Mucosa of stomach (tissue), 1 donor: ENCODE measurements around the gene PCARE.

ENCODE experiments used
- H3K27me3 ChIP-seq: one replicate; pipeline ENCODE4 v1.7.0; 2013; ENCODE audit warnings: mild to moderate bottlenecking, low read length; ENCODE audit not compliant: control insufficient read depth, insufficient read depth
- H3K36me3 ChIP-seq: one replicate; pipeline ENCODE4 v1.7.0; 2013; ENCODE audit warnings: low read length; ENCODE audit not compliant: control insufficient read depth, insufficient read depth
- H3K4me1 ChIP-seq: one replicate; pipeline ENCODE4 v1.7.0; 2013; ENCODE audit warnings: mild to moderate bottlenecking, low read length; ENCODE audit not compliant: control insufficient read depth, insufficient read depth
- H3K4me3 ChIP-seq: one replicate; pipeline ENCODE4 v1.7.0; 2013; ENCODE audit warnings: low read length
- H3K9ac ChIP-seq: one replicate; pipeline ENCODE4 v1.7.0; 2013; ENCODE audit warnings: mild to moderate bottlenecking, low read length, moderate library complexity
- H3K9me3 ChIP-seq: one replicate; pipeline ENCODE4 v1.7.0; 2013; ENCODE audit warnings: mild to moderate bottlenecking, low read length, moderate library complexity; ENCODE audit not compliant: control insufficient read depth
- donor health status: Pancreatic carcinoma.

Gene PCARE

DNA sequence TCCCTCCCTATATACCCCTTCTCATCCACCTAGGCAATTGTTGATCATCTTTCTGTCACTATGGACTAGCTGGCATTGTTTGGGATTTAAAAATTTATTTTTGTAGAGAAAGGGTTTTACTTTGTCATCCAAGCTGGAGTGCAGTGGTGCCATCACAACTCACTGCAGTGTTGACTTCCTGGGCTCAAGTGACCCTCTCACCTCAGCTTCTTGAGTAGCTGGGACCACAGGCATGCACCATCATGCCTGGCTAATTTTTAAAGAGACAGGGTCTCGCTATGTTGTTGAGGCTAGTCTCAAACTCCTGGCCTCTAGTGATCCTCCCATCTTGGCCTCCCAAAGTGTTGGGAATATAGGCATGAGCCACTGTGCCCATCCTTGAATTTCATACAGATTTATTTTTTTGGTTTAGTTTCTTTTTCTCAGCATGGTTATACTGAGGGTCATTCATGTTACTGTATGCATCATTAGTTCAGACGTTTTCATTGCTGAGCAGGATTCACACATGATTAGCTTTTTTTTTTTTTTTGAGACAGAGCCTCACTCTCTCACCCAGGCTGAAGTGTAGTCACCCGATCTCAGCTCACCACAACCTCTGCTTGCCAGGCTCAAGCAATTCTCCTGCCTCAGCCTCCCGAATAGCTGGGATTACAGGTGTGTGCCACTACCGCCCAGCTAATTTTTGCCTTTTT lies 8.6 kb upstream of the PCARE start:
- H3K9me3 ChIP-seq = no peaks in the 10 kb centered on the region
- no peak overlapping the region for H3K4me3 ChIP-seq
- H3K27me3 ChIP-seq = no peaks in the 10 kb centered on the region
- no peaks in the 10 kb centered on the region for H3K36me3 ChIP-seq
- H3K4me1 ChIP-seq = no peaks in the 10 kb centered on the region
- no peak overlapping the region for H3K9ac ChIP-seq

GRCh38 chr2:29080886-29081743 lies 6.8 kb upstream of the PCARE start:
- Histone ChIP-seq H3K9ac (no peak overlapping the region), H3K27me3 (no peaks in the 10 kb centered on the region), H3K4me3 (no peak overlapping the region), H3K36me3 (no peaks in the 10 kb centered on the region), H3K4me1 (no peaks in the 10 kb centered on the region), H3K9me3 (no peaks in the 10 kb centered on the region)

DNA sequence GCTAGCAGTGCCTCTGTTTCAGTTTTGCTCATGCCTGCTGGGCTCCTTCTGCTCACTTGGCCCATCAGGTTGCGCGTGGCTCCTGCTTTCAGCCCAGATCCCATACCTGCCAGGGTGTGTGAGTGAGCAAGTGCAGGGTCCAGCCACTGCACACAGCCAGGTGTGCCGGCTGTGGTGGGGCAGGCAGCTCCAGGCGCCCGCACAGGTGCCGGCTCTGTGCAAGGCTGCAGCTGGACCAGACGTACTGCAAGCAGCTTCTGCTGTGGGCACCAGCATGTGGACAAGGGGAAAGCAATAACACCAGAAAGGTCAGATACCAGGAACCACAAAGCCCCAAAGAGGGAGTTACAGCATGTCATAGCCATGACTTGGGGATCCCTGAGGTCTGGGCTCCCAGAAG lies 5.6 kb upstream of the PCARE start:
- no peaks in the 10 kb centered on the region for H3K27me3 ChIP-seq
- H3K4me1 ChIP-seq = no peaks in the 10 kb centered on the region
- H3K9me3 ChIP-seq = no peaks in the 10 kb centered on the region
- H3K36me3 ChIP-seq = no peaks in the 10 kb centered on the region
- no peak overlapping the region for H3K4me3 ChIP-seq
- H3K9ac ChIP-seq = no peak overlapping the region

DNA sequence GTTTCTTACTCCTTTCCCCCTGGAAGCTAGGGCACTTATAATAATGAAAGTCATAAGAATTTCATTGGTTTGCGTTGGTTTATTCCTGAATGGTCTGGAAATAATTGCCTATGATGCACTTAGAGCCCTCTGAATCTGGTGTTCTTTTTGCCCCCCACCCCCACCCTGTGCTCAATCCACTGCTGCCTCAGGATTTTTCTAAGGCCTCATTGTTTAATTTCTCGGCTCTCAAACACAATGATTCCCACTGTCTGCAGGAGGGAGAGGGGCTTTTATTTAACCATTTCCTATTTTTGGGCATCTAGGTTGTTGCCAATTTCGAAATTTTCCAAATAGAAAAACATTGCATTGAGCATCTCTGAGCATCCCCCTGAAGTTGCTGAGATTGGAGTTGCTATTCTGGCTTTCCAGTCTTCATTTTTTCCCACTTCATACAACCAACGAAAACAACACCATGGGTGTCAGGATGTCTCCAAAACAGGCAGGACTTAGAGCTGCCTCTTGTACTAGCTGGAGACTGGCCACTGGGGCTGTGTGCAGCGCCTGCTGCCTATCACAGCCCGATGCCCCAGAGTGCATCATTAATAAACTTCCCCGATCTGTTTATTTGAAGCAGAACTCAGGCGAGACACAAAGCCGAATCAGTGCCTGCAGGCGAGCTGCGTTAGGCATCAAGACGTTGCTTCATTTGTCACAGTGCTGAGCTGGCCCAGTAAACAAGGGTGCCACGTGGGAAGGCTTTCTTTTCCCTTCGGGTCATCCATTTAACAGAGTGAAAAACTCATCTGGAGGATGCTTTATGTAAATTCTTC lies 1.8 kb upstream of the PCARE start:
- Histone ChIP-seq H3K9ac (no peak overlapping the region), H3K4me1 (no peaks in the 10 kb centered on the region), H3K36me3 (no peaks in the 10 kb centered on the region), H3K4me3 (no peak overlapping the region), H3K9me3 (no peaks in the 10 kb centered on the region), H3K27me3 (no peaks in the 10 kb centered on the region)

DNA sequence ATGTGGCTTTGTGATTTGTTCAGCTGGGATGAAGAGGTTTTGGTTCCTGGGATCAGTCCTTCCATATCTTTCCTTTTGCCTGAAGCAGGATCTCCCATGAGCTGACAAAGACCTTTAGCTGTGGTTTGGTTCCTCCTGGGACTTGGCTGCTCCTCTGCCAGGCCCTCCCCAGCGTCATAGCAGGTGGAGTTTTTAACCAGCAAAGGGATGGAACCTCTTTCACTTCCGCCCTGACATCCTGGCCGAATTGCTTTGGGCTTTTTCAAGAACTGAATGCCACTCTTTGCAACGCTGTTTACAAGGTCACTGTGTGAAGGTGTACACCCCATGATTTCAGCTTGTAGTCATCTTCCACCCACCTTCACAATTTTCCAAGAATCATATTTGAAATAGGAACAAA lies 390 bp downstream of the PCARE start:
- no peaks in the 10 kb centered on the region for H3K27me3 ChIP-seq
- no peak overlapping the region for H3K9ac ChIP-seq
- no peaks in the 10 kb centered on the region for H3K36me3 ChIP-seq
- H3K4me3 ChIP-seq = no peak overlapping the region
- no peaks in the 10 kb centered on the region for H3K9me3 ChIP-seq
- no peaks in the 10 kb centered on the region for H3K4me1 ChIP-seq

DNA sequence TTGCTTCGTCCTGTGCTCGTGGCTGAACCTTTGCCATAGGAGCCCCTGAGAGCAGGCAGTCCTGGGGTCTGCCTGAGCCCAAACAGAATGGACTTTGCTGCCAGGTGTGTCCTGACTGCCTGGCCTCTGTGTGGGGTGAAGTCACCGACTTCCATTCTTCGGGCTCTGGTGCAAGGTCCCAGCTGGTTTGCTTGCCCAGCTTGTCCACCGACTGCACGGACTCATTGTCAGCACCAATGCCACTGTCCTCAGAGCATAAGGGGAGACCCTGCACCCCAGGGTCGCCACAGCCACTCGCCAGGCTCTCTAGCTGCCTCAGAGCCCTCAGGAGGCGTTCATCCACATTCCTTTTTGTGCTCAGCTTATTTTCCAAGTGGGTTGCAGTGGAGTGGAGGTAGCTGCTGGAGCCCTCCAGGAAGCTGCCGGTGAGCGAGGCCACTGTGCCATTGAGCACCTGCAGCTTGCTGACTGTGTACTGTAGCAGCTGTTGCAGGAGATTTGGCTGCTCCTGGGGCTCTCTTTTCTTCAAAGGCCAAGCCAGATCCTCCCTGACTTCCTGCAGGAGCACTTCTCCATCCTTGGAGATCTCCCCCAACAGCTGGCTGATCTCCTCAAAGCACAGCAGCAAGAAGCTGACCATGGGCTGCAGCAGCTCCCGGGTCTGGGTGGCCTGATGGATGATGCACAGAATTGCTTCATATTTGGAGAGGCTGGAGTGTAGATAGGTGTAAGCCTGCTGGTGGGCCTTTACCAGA lies 1.2 kb downstream of the PCARE start:
- Histone ChIP-seq H3K9ac (no peak overlapping the region), H3K27me3 (no peaks in the 10 kb centered on the region), H3K9me3 (no peaks in the 10 kb centered on the region), H3K4me3 (no peak overlapping the region), H3K36me3 (no peaks in the 10 kb centered on the region), H3K4me1 (no peaks in the 10 kb centered on the region)

- Histone ChIP-seq H3K36me3 (no peaks in the 10 kb centered on the region), H3K9ac (no peak overlapping the region), H3K9me3 (no peaks in the 10 kb centered on the region), H3K4me1 (no peaks in the 10 kb centered on the region), H3K27me3 (no peaks in the 10 kb centered on the region), H3K4me3 (no peak overlapping the region)
Observed at GRCh38 chr2:29072251-29072650, 2.1 kb downstream of the PCARE start.

- H3K4me3 ChIP-seq = no peak overlapping the region
- no peaks in the 10 kb centered on the region for H3K36me3 ChIP-seq
- no peaks in the 10 kb centered on the region for H3K27me3 ChIP-seq
- H3K9me3 ChIP-seq = no peaks in the 10 kb centered on the region
- no peaks in the 10 kb centered on the region for H3K4me1 ChIP-seq
- H3K9ac ChIP-seq = no peak overlapping the region
Observed at GRCh38 chr2:29071032-29071975, 3.0 kb downstream of the PCARE start.

DNA sequence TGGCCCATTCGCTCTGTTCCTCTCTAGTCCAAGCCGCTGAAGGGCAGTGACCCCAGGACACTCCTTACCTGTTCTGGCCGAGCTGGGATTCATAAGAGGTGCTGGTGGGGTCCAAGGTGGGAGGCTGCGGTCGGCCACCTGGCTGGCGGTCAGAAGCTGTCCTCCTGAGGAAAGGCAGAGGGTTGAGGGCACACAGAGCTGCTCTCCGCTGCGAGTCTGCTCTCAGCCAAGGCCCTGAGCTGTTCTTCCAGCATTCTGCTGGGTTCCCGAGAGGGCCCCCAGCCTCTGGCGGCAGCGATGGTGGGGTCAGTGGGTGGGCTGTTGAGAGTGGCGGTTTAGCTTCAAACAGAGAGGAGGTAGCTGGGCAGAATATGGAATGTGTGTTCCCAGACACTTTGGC lies 3.8 kb downstream of the PCARE start:
- no peak overlapping the region for H3K4me3 ChIP-seq
- H3K9ac ChIP-seq = no peak overlapping the region

GRCh38 chr2:29068513-29068912 lies 5.8 kb downstream of the PCARE start:
- peaks cover 5% of the 10 kb centered on the region for H3K4me1 ChIP-seq
- H3K36me3 ChIP-seq = no peaks in the 10 kb centered on the region
- no peaks in the 10 kb centered on the region for H3K9me3 ChIP-seq
- H3K9ac ChIP-seq = no peak overlapping the region
- H3K4me3 ChIP-seq = no peak overlapping the region
- no peaks in the 10 kb centered on the region for H3K27me3 ChIP-seq

More for the DNA sequence above, 3.8 kb downstream of the PCARE start:
- no peaks in the 10 kb centered on the region for H3K9me3 ChIP-seq
- H3K4me1 ChIP-seq = no peaks in the 10 kb centered on the region
- no peaks in the 10 kb centered on the region for H3K27me3 ChIP-seq
- no peaks in the 10 kb centered on the region for H3K36me3 ChIP-seq
